ENCODE measurements around the gene SMCHD1. TPM values are rescaled to one million over a fixed set of nuclear protein-coding genes. Genes with fewer than 3 reads are reported as not detected.

SMCHD1 gene
- total RNA-seq, 1 experiment from 2014 or later: 48.6 TPM

DNA sequence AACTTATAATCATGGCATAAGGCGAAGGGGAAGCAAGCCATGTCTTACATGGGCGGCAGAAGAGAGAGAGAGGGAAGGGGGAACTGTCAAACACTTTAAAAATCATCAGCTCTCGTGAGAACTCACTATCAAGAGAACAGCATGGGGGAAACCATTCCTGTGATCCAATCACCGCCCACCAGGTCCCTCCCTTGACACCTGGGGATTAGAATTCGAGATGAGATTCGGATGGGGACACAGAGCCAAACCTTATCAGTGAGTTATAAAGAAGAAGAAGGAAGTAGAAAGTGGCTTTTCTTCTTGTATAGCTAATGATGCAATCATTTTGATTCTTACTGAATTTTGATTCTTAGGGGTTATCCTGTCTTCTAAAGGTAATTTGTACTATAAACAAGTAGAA is 51.4 kb downstream of the SMCHD1 start:
- peaks cover 6 to 31% of the 10 kb centered on the region in 2 experiments; a peak in 2 of 4 replicates for H3K36me3 ChIP-seq (ENCODE audit: control insufficient read depth in 1 of 2, insufficient read depth in 2 of 2, low read length in 2 of 2)
- H3K4me2 ChIP-seq (ENCODE audit: low read length): no peak overlapping the region
- POLR2A ChIA-PET: no interaction called here
- intact Hi-C loops (cut with micrococcal nuclease): no loop called here
- no peak overlapping the region for H2AFZ ChIP-seq (ENCODE audit: low read depth, low read length, poor library complexity, severe bottlenecking)
- H3K79me2 ChIP-seq (ENCODE audit: insufficient read depth, low read length): peaks cover 54% of the 10 kb centered on the region
- H4K20me1 ChIP-seq (ENCODE audit: insufficient read depth): no peaks in the 10 kb centered on the region; the same call in 1 of the 2 replicates
- CTCF ChIA-PET: no interaction called here
- no peaks in the 10 kb centered on the region for H3K9me2 ChIP-seq (ENCODE audit: insufficient read depth)
- no peaks in the 10 kb centered on the region for H3K4me1 ChIP-seq (ENCODE audit: control insufficient read depth in 1 of 2, insufficient read depth in 2 of 2, low read length in 2 of 2)
- DNase-seq (ENCODE audit: low read depth, low spot score) (no peak), ATAC-seq (no peak)
- BruUV-seq (replicated peaks): no TSS peak
- TF ChIP-seq YY1 (IDR thresholded peaks at IDR 0.05; ENCODE audit: extremely low read depth, insufficient replicate concordance, low read depth, low read length) (no peak), EZH2phosphoT487 (IDR thresholded peaks at IDR 0.05; ENCODE audit: borderline replicate concordance) (no peak), EZH2 (IDR thresholded peaks at IDR 0.05) (no peak), SP1 (IDR thresholded peaks at IDR 0.05; ENCODE audit: low read depth) (no peak), ZNF274 (IDR thresholded peaks at IDR 0.05; ENCODE audit: low read depth, low read length) (no peak), CBX3 (IDR thresholded peaks at IDR 0.05; ENCODE audit: low read depth) (no peak), RAD21 (IDR thresholded peaks at IDR 0.05; ENCODE audit: low read depth) (no peak), EGR1 (IDR thresholded peaks at IDR 0.05; ENCODE audit: low read depth) (no peak), FOSL1 (IDR thresholded peaks at IDR 0.05; ENCODE audit: low read depth) (no peak)
- TF ChIP-seq, protein P1, sequence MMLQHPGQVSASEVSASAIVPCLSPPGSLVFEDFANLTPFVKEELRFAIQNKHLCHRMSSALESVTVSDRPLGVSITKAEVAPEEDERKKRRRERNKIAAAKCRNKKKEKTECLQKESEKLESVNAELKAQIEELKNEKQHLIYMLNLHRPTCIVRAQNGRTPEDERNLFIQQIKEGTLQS (IDR thresholded peaks at IDR 0.05): no peak
- TF ChIP-seq, protein P2, sequence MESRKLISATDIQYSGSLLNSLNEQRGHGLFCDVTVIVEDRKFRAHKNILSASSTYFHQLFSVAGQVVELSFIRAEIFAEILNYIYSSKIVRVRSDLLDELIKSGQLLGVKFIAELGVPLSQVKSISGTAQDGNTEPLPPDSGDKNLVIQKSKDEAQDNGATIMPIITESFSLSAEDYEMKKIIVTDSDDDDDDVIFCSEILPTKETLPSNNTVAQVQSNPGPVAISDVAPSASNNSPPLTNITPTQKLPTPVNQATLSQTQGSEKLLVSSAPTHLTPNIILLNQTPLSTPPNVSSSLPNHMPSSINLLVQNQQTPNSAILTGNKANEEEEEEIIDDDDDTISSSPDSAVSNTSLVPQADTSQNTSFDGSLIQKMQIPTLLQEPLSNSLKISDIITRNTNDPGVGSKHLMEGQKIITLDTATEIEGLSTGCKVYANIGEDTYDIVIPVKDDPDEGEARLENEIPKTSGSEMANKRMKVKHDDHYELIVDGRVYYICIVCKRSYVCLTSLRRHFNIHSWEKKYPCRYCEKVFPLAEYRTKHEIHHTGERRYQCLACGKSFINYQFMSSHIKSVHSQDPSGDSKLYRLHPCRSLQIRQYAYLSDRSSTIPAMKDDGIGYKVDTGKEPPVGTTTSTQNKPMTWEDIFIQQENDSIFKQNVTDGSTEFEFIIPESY (IDR thresholded peaks at IDR 0.05; ENCODE audit: extremely low read depth, insufficient replicate concordance, low read length): no peak
- no peak overlapping the region for H3K9ac ChIP-seq (ENCODE audit: low read length)
- RAD21 ChIA-PET (ENCODE audit: low non-redundant PET in 1 of 2, low total read pairs in 2 of 2, uncharacterized antibody in 2 of 2, unreplicated experiment in 2 of 2): no interaction called here
- no peak overlapping the region for H3K4me3 ChIP-seq (replicated peaks in 1 of 2; ENCODE audit: low read depth in 1 of 2, low read length in 2 of 2)
- H3K9me3 ChIP-seq (ENCODE audit: control insufficient read depth in 1 of 2, insufficient read depth in 1 of 2, low read depth in 1 of 2, low read length in 2 of 2): no peaks in the 10 kb centered on the region
- no peaks in the 10 kb centered on the region for H3K27me3 ChIP-seq (ENCODE audit: insufficient read depth, low read length)
- no peak overlapping the region for H3K27ac ChIP-seq (ENCODE audit: low read depth, low read length)
